NCI-H146 (cell line): Measurements from ENCODE around the gene GRAP.
A peak's percentile ranks its signal among the peaks of the same experiment; 100 is the strongest.

Source experiments
- DNase-seq: peaks from one replicate; lab custom pipeline; 2025; lab: John Stamatoyannopoulos, UW

Gene GRAP

DNA sequence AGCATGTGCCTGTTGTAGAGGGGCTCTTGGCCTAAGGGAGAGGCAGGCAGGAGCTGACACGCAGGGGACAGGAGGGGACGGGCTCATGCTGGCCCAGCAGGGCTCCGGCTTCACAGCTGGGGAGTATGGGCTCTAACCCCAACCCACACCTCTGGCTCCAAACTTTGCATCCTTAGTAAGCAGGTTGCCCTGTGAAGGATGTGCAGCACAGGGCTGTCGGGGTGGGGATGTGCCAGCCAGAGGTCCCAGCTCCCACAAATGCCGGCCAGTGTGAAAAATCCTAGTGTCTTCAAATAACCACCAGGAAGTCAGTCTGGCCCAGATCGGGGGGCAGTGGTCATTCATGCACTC lies 28.2 kb downstream of the GRAP start:
- DNase-seq: no peak

DNA sequence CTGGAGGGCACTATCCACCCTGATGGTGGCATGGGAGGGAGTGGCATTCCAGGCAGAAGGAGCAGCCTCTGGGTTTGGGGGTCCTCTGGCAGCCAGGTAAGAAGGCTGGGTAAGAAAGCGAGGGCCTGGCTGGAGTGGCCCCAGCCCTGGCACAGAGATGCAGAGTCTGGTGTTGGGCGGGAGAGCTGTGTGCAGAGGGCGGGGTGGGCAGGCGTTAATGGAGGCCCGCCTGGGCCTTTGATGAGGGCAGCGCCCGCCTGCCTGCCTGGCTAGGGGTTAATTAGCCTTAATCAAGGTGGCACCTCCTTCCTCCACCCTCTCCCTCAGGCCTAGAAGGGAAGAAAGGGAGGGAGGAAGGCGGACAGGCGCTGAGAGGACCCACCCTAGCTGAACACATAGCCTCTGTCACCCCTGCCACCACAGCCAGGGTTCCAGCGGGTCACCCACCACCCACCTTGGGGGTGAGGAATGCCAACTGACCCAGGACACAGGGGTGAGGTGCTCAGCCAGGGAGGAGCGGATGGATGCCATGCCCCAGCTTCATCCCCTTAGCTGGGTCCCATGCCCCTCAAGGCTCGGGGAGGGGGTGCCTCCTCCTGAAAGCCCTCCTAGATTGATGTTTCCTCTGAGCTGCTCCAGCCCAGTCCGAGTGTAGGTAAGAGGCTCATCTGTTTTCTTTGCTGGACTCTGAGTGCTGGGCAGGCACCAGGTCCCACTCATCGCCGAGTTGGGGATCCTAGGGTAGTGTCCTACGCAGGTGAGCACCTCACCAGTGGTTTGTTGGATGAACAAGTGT lies 28.8 kb downstream of the GRAP start:
- no peak for DNase-seq

DNA sequence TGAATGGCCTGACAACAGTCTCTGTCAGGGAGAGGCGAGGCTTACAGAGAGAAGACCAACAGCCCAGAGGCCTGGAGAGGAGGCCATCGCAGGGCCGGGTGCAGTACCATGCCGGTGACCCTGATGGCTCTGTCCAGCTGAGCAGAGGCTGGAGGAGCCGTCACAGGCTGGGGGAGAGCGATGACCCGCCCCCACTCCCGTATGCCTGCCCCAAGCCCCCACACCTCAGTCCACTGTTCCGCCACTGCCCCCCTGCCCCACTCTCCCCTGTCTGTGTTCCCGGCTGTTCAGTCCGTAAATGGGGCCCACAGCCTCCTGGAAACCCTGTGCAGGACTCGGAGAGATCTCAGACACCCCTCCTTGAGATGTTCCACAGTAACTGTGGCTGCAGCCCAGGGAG lies 29.4 kb downstream of the GRAP start:
- no peak for DNase-seq

DNA sequence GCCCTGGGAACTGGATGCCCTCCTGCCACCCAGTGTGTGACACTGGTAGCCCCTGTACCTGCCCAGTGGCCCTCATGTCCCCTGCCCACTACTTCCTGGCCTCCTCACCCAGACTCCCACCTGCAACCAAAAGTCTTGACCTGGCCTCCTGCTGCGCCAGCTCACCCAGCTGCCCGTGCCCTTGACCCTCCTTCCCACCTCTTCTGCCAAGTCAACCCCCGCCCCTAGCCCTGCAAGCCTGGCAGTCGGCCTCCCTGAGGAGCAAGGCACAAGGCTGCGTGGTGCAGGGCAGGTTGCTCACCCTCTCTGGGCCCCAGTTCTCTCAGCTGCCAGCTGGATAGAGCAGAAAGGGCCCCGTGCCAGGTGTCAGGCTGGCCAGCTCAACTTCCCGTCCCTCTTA lies 29.9 kb downstream of the GRAP start:
- DNase-seq: no peak

DNA sequence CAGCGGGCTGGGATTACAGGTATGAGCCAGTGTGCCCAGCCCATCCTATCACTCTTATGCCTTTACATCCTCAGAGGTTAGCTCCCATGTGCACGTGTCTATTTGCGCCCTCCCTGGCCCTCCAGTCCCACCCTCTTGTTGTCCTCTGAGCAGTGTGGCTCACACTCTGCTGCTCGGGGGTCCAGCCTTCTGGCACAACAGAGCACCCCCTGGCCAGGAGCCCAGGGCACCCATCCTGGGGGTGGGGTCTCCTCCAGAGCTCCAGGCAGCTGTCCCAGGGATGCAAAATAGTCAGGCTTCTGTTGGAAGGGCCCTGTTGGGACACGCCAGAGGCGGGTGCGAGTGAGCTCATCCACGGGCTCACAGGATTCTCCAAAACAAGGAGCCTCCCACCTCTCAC lies 30.5 kb downstream of the GRAP start:
- no peak for DNase-seq

DNA sequence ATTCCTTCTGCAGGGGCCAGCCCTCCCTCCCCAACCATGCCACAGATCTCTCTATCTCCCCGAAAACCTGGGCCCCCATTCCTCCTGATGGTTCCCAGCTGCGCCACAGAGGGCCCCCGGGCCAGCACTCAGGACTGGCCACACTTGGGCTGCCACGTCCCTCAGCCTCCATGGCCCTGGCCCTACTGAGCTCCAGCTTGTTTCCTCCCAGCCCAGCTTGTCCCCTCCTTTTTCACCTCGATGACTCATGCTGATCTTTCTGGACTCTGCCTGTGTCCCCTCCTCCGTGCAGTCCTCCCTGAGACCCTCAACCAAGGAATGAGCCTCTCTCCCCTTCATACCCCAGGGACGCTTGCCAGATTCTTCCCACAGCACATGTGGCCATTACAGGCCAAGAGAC lies 31.3 kb downstream of the GRAP start:
- DNase-seq: no peak

DNA sequence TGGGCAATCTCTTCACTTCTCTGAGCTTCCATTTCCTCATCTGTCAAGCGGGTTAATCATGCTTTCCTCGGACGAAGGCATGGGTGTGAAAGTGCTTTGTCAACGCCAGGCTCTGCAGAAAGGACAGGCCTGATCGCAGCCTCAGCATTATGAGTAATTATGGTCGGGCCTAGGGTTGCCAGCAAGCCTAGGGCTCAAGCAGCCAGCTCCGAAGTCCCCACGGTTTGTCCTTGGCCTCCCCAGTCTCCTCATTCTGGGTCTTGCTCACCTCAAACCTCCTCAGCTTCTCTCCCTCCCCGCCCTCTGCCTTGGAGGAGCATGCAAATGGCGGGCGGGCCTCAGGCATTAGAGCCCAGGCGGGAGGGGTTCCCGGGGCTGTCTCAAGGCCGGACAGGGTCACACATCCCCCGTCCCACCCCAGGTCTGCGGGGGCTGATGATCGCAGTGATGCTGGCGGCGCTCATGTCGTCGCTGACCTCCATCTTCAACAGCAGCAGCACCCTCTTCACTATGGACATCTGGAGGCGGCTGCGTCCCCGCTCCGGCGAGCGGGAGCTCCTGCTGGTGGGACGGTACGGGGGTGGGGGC lies 32.0 kb downstream of the GRAP start:
- no peak for DNase-seq

DNA sequence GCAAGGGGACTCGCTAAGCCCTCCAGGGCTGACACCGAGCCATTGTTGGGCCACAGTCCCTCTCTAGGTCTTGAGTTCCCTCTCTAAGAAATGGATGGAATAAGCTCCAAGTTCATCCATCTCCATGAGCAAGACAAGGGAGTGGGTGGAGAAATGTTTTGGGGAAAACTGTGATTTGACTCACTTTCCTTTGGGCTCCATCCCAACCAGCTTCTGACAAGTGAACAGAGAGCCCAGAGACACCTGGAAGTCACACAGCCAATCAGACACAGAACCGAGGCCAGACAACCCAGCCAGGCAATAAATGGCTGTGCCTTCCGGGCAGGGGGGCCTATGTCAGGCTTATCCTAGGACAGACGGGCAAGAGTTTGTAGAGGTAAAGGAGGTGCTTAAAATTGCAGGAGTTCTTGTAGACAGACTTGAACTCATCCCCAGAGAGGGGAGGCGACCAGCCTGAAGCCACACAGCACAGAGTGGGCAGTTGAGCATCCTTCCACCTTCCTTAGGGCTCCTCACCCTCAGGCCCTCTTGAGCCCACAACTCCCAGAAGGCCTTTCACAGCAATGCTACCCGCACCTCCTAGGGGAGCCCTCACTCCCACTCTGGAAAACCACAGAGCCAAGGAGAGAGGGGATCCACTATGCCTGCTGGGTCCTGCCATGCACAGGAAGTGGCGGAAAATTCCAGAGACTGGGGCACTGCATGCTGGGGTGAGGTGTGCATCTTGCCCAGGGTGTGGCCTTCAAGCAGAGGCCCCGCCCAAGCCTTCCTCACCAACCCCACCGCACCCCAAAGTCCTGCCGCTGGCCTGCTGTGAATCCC lies 32.7 kb downstream of the GRAP start:
- no peak for DNase-seq

DNA sequence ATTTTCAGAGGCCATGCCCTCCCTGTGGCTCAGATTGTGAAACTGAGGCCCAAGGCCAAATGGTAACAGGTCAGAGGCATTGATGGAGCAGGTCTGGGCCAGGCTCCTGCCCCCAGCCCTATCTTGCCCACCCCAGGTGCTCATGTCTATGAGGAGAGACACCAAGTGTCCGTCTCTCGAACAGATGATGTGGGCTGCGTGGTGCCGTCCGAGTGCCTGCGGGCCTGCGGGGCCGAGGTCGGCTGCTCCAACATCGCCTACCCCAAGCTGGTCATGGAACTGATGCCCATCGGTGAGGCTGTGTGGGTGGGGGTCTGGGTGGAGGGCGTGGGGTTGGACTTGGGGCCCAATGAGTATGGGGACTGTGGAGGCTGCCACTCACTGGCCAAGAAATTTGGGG lies 33.5 kb downstream of the GRAP start:
- no peak for DNase-seq

DNA sequence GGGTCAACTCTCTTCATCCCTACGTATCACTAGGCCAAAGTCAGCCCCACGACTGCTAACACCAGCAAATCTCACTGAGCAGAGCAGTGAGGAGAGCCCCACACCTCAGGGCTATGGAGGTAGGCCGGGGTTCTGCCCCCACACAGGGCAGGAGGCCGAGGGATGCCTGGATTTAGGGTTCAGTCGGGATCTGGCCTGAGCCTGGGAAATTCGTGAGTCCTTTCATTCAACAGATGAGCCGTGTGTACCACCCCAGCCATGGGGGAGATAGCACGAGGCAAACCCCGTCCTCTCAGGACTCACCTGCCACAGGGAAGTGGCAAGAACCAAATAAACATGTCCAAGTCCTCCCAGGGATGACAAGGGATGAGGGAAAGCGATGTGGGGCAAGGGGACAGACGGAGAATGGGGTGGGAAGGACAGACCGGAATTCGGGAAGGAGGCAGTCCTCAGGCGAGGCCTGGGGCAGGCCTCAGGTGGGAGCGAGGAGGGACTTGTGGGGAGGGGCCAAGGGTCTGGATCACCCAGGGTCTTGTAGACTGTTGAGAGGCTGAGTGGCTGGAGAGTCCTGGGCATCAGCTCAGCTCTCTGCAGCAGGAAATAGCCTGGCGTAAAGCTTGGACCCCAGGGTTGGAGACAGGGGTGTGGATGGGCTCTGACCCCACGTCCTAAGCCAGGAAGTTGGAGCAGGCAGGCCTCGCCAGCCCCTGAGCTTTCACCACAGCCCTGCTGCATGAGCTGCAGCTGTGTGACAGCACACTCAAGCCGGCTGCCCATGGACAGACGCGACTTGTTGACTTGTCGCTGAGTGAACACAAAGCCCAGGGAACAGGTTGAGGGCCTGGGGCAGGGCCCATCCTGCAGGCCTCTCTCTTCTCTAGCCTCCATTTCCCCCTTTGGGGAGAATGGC lies 34.3 kb downstream of the GRAP start:
- no peak for DNase-seq

DNA sequence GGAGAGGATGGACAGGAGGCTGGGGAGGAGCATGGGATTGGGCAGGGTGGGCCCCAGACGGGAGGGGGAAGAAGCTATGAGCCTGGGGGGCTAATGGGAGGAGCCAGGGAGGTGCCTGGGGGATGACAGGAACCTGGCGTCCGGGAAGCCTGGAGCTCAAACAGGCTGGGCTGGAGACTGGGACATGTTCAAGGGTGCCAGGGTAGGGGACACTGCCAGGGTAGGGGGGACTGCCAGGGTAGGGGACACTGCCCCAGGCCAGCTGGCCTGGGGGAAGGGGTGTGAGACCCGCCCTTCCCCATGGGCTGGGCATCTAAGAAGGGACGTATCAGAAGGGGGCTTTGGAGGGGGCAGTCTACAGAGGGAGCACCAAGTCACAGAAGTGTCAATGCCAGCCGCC lies 35.2 kb downstream of the GRAP start:
- no peak for DNase-seq

DNA sequence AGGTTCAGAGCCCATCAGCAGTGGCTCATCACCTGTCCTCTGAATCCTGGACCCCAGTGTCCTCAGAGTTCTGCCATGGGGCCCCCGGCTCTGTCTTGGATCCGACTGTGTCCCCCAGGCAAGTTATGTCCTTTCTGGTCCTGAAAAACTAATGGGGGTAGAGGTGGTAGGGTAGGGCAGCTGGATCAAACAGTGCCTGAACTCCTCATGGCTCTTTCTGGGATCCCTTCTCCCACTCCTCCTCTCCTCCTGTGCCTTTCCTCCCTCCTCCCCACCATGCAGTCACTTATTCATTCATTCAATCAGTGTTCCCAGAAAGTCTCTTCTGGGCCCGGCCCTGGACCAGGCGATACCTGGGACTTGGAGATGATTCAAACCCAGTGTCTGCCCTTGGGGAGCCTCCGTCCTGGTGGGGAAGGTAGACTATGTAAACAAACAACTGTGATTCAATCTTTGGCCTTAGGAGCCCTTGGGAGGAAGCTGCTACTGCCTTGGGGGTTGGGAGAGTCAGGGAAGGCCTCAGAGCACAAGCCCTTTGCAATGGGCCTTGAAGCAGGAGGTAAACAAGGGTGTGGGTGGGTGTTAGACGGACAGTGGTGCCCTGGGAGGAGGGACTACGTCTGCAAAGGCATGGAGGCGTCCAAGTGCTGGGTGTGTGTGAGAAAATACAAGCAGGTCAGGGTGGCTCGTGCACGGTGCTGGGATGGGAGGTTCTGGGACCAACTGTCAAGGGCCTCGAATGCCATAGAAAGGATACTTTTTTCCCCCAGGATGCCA lies 35.8 kb downstream of the GRAP start:
- no peak for DNase-seq

DNA sequence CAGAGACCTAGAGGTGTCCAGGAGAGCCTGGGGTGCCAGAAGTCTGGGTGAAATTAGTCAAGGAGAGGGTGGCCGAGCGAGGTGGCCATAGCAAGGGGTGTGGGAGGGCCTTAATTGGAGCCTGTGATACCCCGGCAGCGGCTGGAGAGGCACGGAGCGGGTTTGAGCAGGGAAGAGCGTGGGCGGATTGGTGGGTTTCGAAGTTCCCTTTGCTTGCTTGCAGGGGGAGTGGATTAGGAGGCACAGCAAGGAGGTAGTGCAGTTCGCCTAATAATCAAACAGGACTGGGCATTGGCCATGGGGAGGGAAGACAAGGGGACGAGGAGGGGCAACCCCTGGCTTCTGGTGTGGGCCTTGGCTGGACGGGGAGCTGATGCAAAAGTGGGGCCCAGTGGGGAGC lies 36.8 kb downstream of the GRAP start:
- no peak for DNase-seq

DNA sequence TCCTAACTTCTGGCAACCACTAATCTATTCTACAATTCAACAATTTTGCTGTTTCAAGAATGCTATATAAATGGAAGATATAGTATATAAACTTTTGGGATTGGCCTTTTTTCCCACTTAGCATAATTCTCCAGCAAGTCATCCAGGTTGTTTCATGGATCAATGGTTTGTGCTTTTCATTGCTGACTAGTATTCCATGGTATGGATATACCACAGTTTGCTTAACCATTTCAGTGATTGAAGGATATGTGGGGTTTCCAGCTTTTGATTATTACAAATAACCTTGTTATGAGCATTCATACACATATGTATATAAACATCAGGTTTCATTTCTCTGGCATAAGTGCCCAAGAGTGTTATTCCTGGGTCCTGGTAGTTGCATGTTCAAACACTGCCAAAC lies 40.1 kb downstream of the GRAP start:
- DNase-seq: no peak

DNA sequence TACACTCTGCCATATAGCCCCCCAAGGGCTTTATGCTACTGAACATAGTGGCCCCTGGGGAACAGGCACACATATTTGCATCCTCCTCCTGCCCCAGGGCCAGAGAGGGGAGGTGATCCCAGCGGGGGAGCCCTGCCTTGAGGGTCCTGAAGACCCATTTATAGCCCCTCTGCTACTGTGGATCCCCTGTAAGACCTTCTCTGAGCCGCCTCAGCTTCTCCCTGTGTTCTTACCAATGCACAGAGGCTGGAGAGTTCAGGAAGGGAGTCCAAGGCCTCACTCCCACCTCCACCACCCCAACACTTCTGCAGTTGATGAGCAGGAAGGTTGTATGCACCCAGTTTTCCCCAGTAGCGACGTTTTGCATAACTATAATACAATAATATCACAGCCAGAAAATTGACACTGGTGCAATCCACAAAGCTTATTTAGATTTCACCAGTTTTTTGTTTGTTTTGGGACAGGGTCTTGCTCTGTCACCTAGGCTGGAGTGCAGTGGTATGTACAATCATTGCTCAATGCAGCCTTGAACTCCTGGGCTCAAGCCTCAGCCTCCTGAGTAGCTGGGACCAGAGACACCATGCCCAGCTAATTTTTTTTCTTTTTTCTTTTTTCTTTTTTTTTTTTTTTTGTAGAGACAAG lies 40.8 kb downstream of the GRAP start:
- DNase-seq: no peak

DNA sequence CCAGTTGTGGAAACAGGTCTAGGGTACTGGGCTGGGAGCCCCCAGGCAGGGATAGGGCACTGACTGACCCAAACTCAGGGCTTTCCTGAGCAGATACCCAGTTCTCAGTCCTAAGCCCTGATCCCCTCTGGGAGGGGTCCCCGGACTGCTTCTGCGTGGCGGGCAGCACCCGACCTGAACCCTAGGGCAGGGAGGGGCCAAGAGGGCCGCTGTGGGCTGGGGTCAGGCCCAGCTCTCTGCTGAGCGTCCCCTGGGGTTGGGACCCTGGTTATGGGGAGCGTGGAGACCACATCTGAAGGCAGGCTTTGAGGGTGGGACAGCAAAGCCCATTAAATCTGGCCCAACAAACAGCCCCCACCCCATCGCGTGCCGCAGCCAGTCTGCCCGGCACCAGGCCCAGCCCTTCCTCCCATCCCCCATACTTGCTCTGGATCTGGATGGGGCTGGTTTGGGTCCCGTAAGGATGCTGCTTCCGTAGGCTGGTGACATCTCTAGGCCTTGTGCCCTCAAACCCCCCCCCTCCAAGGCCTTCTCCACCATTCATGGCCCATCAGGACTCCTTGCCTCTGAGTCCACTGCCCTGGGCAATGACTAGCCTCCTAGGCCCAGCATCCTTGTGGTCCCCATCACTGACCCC lies 41.5 kb downstream of the GRAP start:
- no peak for DNase-seq

DNA sequence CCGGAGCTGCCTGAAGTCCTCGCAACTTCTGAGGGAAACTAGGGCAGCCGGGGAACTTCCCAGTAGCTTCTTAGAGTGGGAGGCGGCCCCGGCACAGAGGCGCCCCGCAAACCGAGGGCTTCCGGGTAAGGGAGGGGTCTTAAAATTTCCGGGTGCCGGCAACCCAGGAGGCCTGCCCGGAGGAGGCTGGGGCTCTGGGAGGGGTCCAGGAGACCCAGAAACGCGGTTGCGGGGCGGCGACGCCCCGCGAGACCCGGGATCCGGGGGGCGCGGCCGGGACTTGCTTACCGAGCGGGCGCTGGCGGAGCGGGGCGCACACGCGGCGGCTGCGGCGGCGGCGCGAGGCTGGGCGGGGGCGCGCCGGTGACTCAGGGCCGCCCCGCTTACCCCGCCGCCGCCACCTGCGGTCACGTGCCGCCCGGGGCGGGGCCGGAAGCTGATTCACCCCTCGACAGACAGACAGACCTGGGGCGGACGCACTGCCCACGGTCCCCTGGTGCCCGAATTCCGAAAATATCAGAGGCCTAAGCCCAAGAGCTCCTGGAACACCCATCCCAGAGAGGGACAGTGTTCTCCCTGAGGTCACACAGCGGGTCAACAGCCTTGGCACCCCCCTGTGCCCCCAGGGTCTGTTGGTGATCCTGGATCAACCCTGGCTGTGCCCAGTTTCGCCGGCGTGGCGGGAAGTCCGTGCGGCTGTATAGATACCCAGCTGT lies 42.2 kb downstream of the GRAP start, which contains the start of gene FAM83G:
TSS of gene FAM83G (minus strand) at position 344 of the 716 bp plus-strand sequence. CDS start 723 bp downstream, outside the sequence.
- peak; percentile 74 for DNase-seq

DNA sequence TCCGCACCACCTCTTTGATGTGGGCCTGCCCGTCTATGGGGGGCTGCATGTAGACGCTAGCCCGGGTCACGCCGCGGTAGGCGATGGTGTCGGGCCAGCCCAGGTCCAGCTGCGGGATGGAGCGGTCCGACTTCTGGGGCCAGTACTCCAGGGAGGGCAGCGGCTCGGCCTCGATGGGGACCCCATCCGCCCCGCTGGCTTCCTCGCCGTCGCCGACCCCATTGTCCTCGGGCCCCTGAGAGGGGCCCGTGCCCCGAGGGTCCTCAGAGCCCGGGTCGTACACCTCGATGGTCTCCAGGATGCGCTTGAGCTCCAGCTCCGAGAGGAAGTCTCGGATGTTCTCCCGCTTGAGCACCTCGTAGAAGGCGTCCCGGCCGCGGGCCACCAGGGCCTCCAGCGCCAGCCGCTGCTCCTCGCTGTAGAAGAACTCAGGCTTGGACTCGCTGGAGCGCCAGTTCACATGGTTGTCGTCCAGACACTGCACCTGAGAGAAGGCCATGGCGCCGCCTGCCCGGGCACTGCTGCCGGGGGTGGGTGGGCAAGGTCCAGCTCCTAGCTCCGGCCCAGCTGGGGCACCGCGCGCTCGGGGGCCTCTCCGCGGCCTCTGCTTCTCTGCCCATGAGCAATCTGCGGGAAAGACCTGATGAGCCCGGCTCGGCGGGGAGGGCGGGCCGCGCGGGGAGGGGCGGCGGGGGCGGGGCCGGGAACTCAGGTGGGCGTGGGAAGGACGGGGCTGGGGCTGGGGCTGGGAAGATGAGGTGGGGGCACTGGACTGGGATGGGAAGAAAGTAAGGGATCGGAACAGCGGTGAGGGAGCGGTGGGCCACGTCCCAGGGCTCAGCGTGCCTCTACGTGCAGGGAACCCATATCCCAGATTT lies 43.0 kb downstream of the GRAP start:
- DNase-seq: peak; percentile 58
